Neural cell (in vitro differentiated cells): ENCODE results near the gene RCSD1.

Experiments
- CTCF ChIP-seq: fragments of 450-650 bp; IDR thresholded peaks from 2 replicates; pipeline ENCODE4 v1.5.1; 2014; ENCODE audit warnings: antibody characterized with exemption, mild to moderate bottlenecking, moderate library complexity; ENCODE audit not compliant: poor library complexity, severe bottlenecking
- EP300 ChIP-seq: fragments of 450-650 bp; conservative IDR thresholded peaks from 2 replicates; pipeline ENCODE4 v1.6.1; 2014; ENCODE audit warnings: antibody characterized with exemption, mild to moderate bottlenecking, moderate library complexity; ENCODE audit not compliant: poor library complexity, severe bottlenecking
- EZH2 ChIP-seq: fragments of 200-600, 300-800 bp; shearing (Covaris generic), sonication (generic); IDR thresholded peaks from 2 replicates; pipeline ENCODE4 v1.6.1; 2014; ENCODE audit warnings: antibody characterized with exemption, low read length, borderline replicate concordance, mild to moderate bottlenecking; ENCODE audit not compliant: insufficient read depth, poor library complexity, severe bottlenecking
- MXI1 ChIP-seq: fragments of 450-650 bp; conservative IDR thresholded peaks from 2 replicates; pipeline ENCODE4 v1.6.1; 2014; ENCODE audit warnings: antibody characterized with exemption, mild to moderate bottlenecking; ENCODE audit not compliant: poor library complexity, severe bottlenecking
- POLR2AphosphoS5 ChIP-seq: IDR thresholded peaks from 2 replicates; pipeline ENCODE4 v1.6.1; 2012
- RAD21 ChIP-seq: fragments of 450-650 bp; conservative IDR thresholded peaks from 2 replicates; pipeline ENCODE4 v1.6.1; 2014; ENCODE audit warnings: antibody characterized with exemption, mild to moderate bottlenecking, moderate library complexity
- REST ChIP-seq: IDR thresholded peaks from 2 replicates; pipeline ENCODE4 v1.6.1; 2012; ENCODE audit warnings: borderline replicate concordance

- no peak for TF ChIP-seq CTCF
- no peak for TF ChIP-seq EP300
- TF ChIP-seq EZH2: no peak
- TF ChIP-seq POLR2AphosphoS5: no peak
- TF ChIP-seq MXI1: no peak
- TF ChIP-seq REST: no peak
- no peak for TF ChIP-seq RAD21
Measured at GRCh38 chr1:167710836-167711235, 80.8 kb downstream of the RCSD1 start.
